ENCODE data around the gene CREB3L4. TPM values are rescaled to one million over a fixed set of nuclear protein-coding genes. Genes with fewer than 3 reads are reported as not detected.

CREB3L4 gene
- total and polyA plus RNA-seq, 2 donors (not counting 1 experiment from before 2014, with no cell fraction given) = 3.7 to 6.4 TPM

- Histone ChIP-seq H3K36me3 (ENCODE audit: control insufficient read depth, insufficient read depth, low read length) (no peaks in the 10 kb centered on the region), H3K79me2 (ENCODE audit: control insufficient read depth, insufficient read depth, low read length) (peaks cover 38% of the 10 kb centered on the region), H2AFZ (ENCODE audit: low read length) (no peak overlapping the region), H3K27me3 (ENCODE audit: control insufficient read depth, insufficient read depth, low read length) (no peaks in the 10 kb centered on the region), H4K20me1 (ENCODE audit: control insufficient read depth, extremely low read depth, insufficient read depth, low read length) (peaks cover 3% of the 10 kb centered on the region), H3K9me3 (ENCODE audit: control insufficient read depth, insufficient read depth, low read depth, low read length) (no peaks in the 10 kb centered on the region), H3K27ac (ENCODE audit: insufficient read depth, low read length) (peak overlapping the region; percentile 57), H3K4me1 (ENCODE audit: control insufficient read depth, extremely low read depth, insufficient read depth, low read length) (peaks cover 18% of the 10 kb centered on the region), H3K4me3 (replicated peaks in 1 of 4; ENCODE audit: control extremely low read depth in 1 of 4, insufficient read depth in 1 of 4, low read depth in 3 of 4, low read length in 4 of 4) (peak overlapping the region; percentile 78 to 92 (median 86)), H3K4me2 (ENCODE audit: extremely low read depth, insufficient read depth, low read length) (peak overlapping the region; percentile 97), H3K9ac (ENCODE audit: insufficient read depth, low read length) (no peak overlapping the region)
- no peak for TF ChIP-seq EZH2 (IDR thresholded peaks at IDR 0.05; ENCODE audit: low read length, missing control alignments)
- TF ChIP-seq, protein P1, sequence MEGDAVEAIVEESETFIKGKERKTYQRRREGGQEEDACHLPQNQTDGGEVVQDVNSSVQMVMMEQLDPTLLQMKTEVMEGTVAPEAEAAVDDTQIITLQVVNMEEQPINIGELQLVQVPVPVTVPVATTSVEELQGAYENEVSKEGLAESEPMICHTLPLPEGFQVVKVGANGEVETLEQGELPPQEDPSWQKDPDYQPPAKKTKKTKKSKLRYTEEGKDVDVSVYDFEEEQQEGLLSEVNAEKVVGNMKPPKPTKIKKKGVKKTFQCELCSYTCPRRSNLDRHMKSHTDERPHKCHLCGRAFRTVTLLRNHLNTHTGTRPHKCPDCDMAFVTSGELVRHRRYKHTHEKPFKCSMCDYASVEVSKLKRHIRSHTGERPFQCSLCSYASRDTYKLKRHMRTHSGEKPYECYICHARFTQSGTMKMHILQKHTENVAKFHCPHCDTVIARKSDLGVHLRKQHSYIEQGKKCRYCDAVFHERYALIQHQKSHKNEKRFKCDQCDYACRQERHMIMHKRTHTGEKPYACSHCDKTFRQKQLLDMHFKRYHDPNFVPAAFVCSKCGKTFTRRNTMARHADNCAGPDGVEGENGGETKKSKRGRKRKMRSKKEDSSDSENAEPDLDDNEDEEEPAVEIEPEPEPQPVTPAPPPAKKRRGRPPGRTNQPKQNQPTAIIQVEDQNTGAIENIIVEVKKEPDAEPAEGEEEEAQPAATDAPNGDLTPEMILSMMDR (conservative IDR thresholded peaks at IDR 0.05 in 1 of 2, IDR thresholded peaks at IDR 0.05 in 1 of 2; ENCODE audit: low read depth in 1 of 2, low read length in 2 of 2) = no peak
- no peak for DNase-seq (ENCODE audit: low read depth in 2 of 2)
These were observed 46.5 kb upstream of the CREB3L4 start for GRCh38 chr1:153921080-153921802.

GRCh38 chr1:153921803-153922075 is 46.0 kb upstream of the CREB3L4 start:
- Histone ChIP-seq H3K79me2 (ENCODE audit: control insufficient read depth, insufficient read depth, low read length) (peaks cover 37% of the 10 kb centered on the region), H3K4me2 (ENCODE audit: extremely low read depth, insufficient read depth, low read length) (peak overlapping the region; percentile 97), H3K36me3 (ENCODE audit: control insufficient read depth, insufficient read depth, low read length) (no peaks in the 10 kb centered on the region), H3K4me1 (ENCODE audit: control insufficient read depth, extremely low read depth, insufficient read depth, low read length) (peaks cover 18% of the 10 kb centered on the region), H3K4me3 (replicated peaks in 1 of 4; ENCODE audit: control extremely low read depth in 1 of 4, insufficient read depth in 1 of 4, low read depth in 3 of 4, low read length in 4 of 4) (peak overlapping the region; percentile 78 to 92 (median 86)), H3K9me3 (ENCODE audit: control insufficient read depth, insufficient read depth, low read depth, low read length) (no peaks in the 10 kb centered on the region), H4K20me1 (ENCODE audit: control insufficient read depth, extremely low read depth, insufficient read depth, low read length) (peaks cover 3% of the 10 kb centered on the region), H2AFZ (ENCODE audit: low read length) (peak overlapping the region; percentile 31), H3K27me3 (ENCODE audit: control insufficient read depth, insufficient read depth, low read length) (no peaks in the 10 kb centered on the region), H3K27ac (ENCODE audit: insufficient read depth, low read length) (peak overlapping the region; percentile 57), H3K9ac (ENCODE audit: insufficient read depth, low read length) (peak overlapping the region; percentile 51)
- peak in 1 of 2 donors; percentile 6 for DNase-seq (ENCODE audit: low read depth in 2 of 2)
- TF ChIP-seq EZH2 (IDR thresholded peaks at IDR 0.05; ENCODE audit: low read length, missing control alignments) = no peak
- TF ChIP-seq, protein P1 (conservative IDR thresholded peaks at IDR 0.05 in 1 of 2, IDR thresholded peaks at IDR 0.05 in 1 of 2; ENCODE audit: low read depth in 1 of 2, low read length in 2 of 2) = no peak

DNA sequence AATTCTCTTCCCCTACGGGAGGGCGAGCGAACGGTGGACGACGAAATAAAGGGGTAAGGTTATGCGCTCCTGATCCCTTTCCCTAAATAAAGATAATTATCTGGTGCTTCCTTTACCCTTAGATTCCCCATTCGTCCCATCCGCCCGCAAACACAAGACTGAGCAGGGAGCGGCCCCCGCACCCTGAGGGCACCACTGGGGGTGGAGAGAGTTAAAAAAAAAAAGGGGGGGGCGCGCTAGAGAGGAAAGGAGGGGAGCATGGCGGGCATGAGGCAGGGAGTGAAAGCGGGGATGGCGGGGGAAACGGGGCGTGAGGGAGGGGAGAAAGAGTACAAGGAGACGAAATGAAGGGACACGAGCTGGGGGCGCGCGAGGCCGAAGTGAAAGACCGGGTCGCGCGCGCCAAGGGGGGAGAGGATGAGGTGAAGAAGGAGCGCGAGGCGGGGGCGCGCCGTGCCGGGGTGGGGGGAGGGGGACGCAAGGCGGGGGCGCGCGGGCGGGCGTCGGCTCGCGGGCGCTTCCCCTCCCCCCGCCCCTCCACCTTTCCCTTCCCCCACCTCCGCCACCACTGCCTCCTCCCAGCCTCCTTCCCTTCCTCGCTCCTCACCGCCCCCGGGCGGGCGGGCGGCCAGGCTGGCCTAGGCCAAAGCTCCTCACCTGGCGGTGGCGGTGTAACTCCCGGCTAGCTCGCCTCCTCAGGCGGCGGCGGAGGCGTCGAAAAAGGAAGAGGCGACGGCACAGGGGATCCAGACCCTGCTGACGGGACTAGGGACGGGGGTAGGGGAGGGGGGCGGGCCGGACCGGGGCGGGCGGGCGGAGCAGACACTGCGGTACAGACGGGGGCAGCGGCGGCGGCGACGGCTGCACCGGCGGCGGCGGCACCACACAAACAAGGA is 45.4 kb upstream of the CREB3L4 start:
- no peak for DNase-seq (ENCODE audit: low read depth in 2 of 2)
- H3K9ac ChIP-seq (ENCODE audit: insufficient read depth, low read length) = peak overlapping the region; percentile 58
- TF ChIP-seq, protein P1 (conservative IDR thresholded peaks at IDR 0.05 in 1 of 2, IDR thresholded peaks at IDR 0.05 in 1 of 2; ENCODE audit: low read depth in 1 of 2, low read length in 2 of 2) = no peak
- no peak for TF ChIP-seq EZH2 (IDR thresholded peaks at IDR 0.05; ENCODE audit: low read length, missing control alignments)
- H3K27me3 ChIP-seq (ENCODE audit: control insufficient read depth, insufficient read depth, low read length) = no peaks in the 10 kb centered on the region
- peaks cover 3% of the 10 kb centered on the region for H4K20me1 ChIP-seq (ENCODE audit: control insufficient read depth, extremely low read depth, insufficient read depth, low read length)
- H3K4me2 ChIP-seq (ENCODE audit: extremely low read depth, insufficient read depth, low read length) = peak overlapping the region; percentile 97
- H3K4me3 ChIP-seq (replicated peaks in 1 of 4; ENCODE audit: control extremely low read depth in 1 of 4, insufficient read depth in 1 of 4, low read depth in 3 of 4, low read length in 4 of 4) = peak overlapping the region; percentile 78 to 92 (median 86)
- no peaks in the 10 kb centered on the region for H3K36me3 ChIP-seq (ENCODE audit: control insufficient read depth, insufficient read depth, low read length)
- no peaks in the 10 kb centered on the region for H3K9me3 ChIP-seq (ENCODE audit: control insufficient read depth, insufficient read depth, low read depth, low read length)
- H3K27ac ChIP-seq (ENCODE audit: insufficient read depth, low read length) = peak overlapping the region; percentile 57
- peaks cover 37% of the 10 kb centered on the region for H3K79me2 ChIP-seq (ENCODE audit: control insufficient read depth, insufficient read depth, low read length)
- peak overlapping the region; percentile 31 for H2AFZ ChIP-seq (ENCODE audit: low read length)
- peaks cover 18% of the 10 kb centered on the region for H3K4me1 ChIP-seq (ENCODE audit: control insufficient read depth, extremely low read depth, insufficient read depth, low read length)

Data from fibroblast of lung (primary cell).